Esophagus muscularis mucosa (tissue), 4 donors: ENCODE data around the gene TPD52L2. TPM values are rescaled to one million over a fixed set of nuclear protein-coding genes. Genes with fewer than 3 reads are reported as not detected.
"Not testable (repeated sequence)": the region's sequence is repeated elsewhere in the genome, so short reads cannot be mapped to it uniquely, and the experiment has no call there.

Experiments
- DNase-seq: peaks from one replicate; pipeline ENCODE4 v3.0.0-alpha.2; 2017; ENCODE audit errors: extremely low spot score
- H3K27ac ChIP-seq, 4 donors: fragments of 200-600 bp; sonication (generic); replicated peaks in 1 of 4; 1 replicate in 3 of 4; 2 replicates in 1 of 4; pipeline ENCODE4 v1.5.1; 2016 to 2019; ENCODE audit warnings: mild to moderate bottlenecking in 1 of 4
- H3K27me3 ChIP-seq, 4 donors: fragments of 200-600 bp; sonication (generic); one replicate each; pipeline versions ENCODE4 v1.5.1 to v1.6.0; 2016 to 2019
- H3K36me3 ChIP-seq, 4 donors: fragments of 200-600 bp; sonication (generic); one replicate each; pipeline ENCODE4 v1.5.1; 2016 to 2019
- H3K4me1 ChIP-seq, 4 donors: fragments of 200-600 bp; sonication (generic); one replicate each; pipeline ENCODE4 v1.5.1; 2016 to 2019
- H3K4me3 ChIP-seq, 4 donors: fragments of 200-600 bp; sonication (generic); 1 replicate in 2 of 4; 2 replicates in 2 of 4; pipeline ENCODE4 v1.5.1; 2016 to 2019; ENCODE audit warnings: mild to moderate bottlenecking in 4 of 4, moderate library complexity in 1 of 4
- H3K9me3 ChIP-seq, 4 donors: fragments of 200-600 bp; sonication (generic); 1 replicate in 3 of 4; 2 replicates in 1 of 4; pipeline ENCODE4 v1.5.1; 2016 to 2019
- CTCF ChIP-seq, 3 experiments: fragments of 200-600 bp in 2 of 3; fragments of 450-650 bp in 1 of 3; sonication (generic) in 2 of 3; IDR thresholded peaks; one replicate each; pipeline ENCODE4 v1.5.1; 2017 to 2019; ENCODE audit warnings: antibody characterized with exemption in 3 of 3, mild to moderate bottlenecking in 2 of 3, moderate library complexity in 1 of 3
- EP300 ChIP-seq: sonication (generic); formaldehyde crosslinking; IDR thresholded peaks from one replicate; pipeline ENCODE4 v1.6.1; 2017; ENCODE audit warnings: antibody characterized with exemption
- POLR2A ChIP-seq: fragments of 450-650 bp; IDR thresholded peaks from one replicate; pipeline ENCODE4 v1.6.1; 2017; ENCODE audit warnings: antibody characterized with exemption, moderate library complexity, mild to moderate bottlenecking, low read depth
- POLR2AphosphoS5 ChIP-seq, 2 donors: sonication (generic); formaldehyde crosslinking; IDR thresholded peaks; one replicate each; pipeline ENCODE4 v1.6.1; 2017; ENCODE audit warnings: antibody characterized with exemption in 2 of 2
- WGBS: methylation state at CpG from one replicate; pipeline ENCODE4 v1.1.5; 2018; 5-methylcytosine and 5-hydroxymethylcytosine counted together
- intact Hi-C: fragments of 100-400 bp; cut with DNase I; formaldehyde crosslinking; loops from one replicate; pipeline ENCODE4 v1.15.1; 2023
- total RNA-seq, 4 donors: library from RNA; depleted of rRNA; stranded (reverse); fragments of >200 nt; gene quantifications; one replicate each; pipeline versions ENCODE4 v1.1.0 to v1.2.1, GENCODE V29; 2016

TPD52L2 gene
- total RNA-seq, 4 donors from 2014 or later, result 110 to 162 (median 134) TPM

GRCh38 chr20:63926298-63926697 lies 61.2 kb downstream of the TPD52L2 start:
- TF ChIP-seq CTCF (IDR thresholded peaks at IDR 0.05) (no peak), POLR2A (no peak), POLR2AphosphoS5 (IDR thresholded peaks at IDR 0.05) (no peak), EP300 (no peak)
- Histone ChIP-seq H3K4me3 (no peak overlapping the region), H3K9me3 (no peaks in the 10 kb centered on the region), H3K27me3 (no peaks in the 10 kb centered on the region), H3K27ac (no peak overlapping the region), H3K36me3 (peaks cover 30 to 46% (median 40%) of the 10 kb centered on the region in 4 donors), H3K4me1 (peaks cover 0 to 17% (median 0%) of the 10 kb centered on the region in 4 donors)
- intact Hi-C loops, result no loop called here
- DNase-seq, result no peak
- 83% methylated on average over 8 of the region's 8 CpGs for WGBS

GRCh38 chr20:63929071-63929470 lies 64.0 kb downstream of the TPD52L2 start:
- DNase-seq, result no peak
- WGBS, result 95% methylated on average over 26 of the region's 26 CpGs
- peaks cover 0 to 10% (median 0%) of the 10 kb centered on the region in 4 donors for H3K4me1 ChIP-seq
- H3K27ac ChIP-seq, result no peak overlapping the region
- TF ChIP-seq POLR2A (no peak), CTCF (IDR thresholded peaks at IDR 0.05) (no peak), EP300 (no peak), POLR2AphosphoS5 (IDR thresholded peaks at IDR 0.05) (no peak)
- no peaks in the 10 kb centered on the region for H3K9me3 ChIP-seq
- H3K36me3 ChIP-seq, result peaks cover 42 to 71% (median 61%) of the 10 kb centered on the region in 4 donors
- intact Hi-C loops, result no loop called here
- H3K4me3 ChIP-seq, result no peak overlapping the region
- H3K27me3 ChIP-seq, result no peaks in the 10 kb centered on the region

GRCh38 chr20:63929473-63929883 lies 64.4 kb downstream of the TPD52L2 start:
- intact Hi-C loops, H3K27me3 ChIP-seq, H3K9me3 ChIP-seq, DNase-seq, H3K4me3 ChIP-seq, H3K4me1 ChIP-seq, H3K27ac ChIP-seq: not testable (repeated sequence)
- peaks cover 42 to 75% (median 66%) of the 10 kb centered on the region in 4 donors for H3K36me3 ChIP-seq
- 97% methylated on average over 21 of the region's 31 CpGs for WGBS

- TF ChIP-seq CTCF (IDR thresholded peaks at IDR 0.05), result no peak
- no peak for TF ChIP-seq POLR2AphosphoS5 (IDR thresholded peaks at IDR 0.05)
- TF ChIP-seq POLR2A, result no peak
- TF ChIP-seq EP300, result no peak
- peaks cover 42 to 91% (median 81%) of the 10 kb centered on the region in 4 donors for H3K36me3 ChIP-seq
Observed at GRCh38 chr20:63930971-63931553, 66.0 kb downstream of the TPD52L2 start.

GRCh38 chr20:63931735-63932134 lies 66.7 kb downstream of the TPD52L2 start:
- H3K9me3 ChIP-seq, result no peaks in the 10 kb centered on the region
- peaks cover 0 to 11% (median 0%) of the 10 kb centered on the region in 4 donors for H3K4me1 ChIP-seq
- intact Hi-C loops, result no loop called here
- no peak overlapping the region for H3K4me3 ChIP-seq
- H3K27ac ChIP-seq, result no peak overlapping the region
- DNase-seq, result no peak
- H3K27me3 ChIP-seq, result no peaks in the 10 kb centered on the region
- peaks cover 42 to 92% (median 84%) of the 10 kb centered on the region in 4 donors for H3K36me3 ChIP-seq
- no peak for TF ChIP-seq POLR2AphosphoS5 (IDR thresholded peaks at IDR 0.05)
- TF ChIP-seq POLR2A, result no peak
- no peak for TF ChIP-seq EP300
- TF ChIP-seq CTCF (IDR thresholded peaks at IDR 0.05), result no peak
- 97% methylated on average over 9 of the region's 19 CpGs for WGBS

More at GRCh38 chr20:63930971-63931553, 66.0 kb downstream of the TPD52L2 start:
- no peak overlapping the region for H3K27ac ChIP-seq
- WGBS, result 89% methylated on average over 29 of the region's 37 CpGs
- no peak overlapping the region for H3K4me3 ChIP-seq
- no peaks in the 10 kb centered on the region for H3K27me3 ChIP-seq
- peaks cover 0 to 11% (median 0%) of the 10 kb centered on the region in 4 donors for H3K4me1 ChIP-seq
- no peaks in the 10 kb centered on the region for H3K9me3 ChIP-seq
- intact Hi-C loops, result no loop called here
- no peak for DNase-seq
